Activated CD4-positive, alpha-beta T cell treated with anti-CD3 and anti-CD28 coated beads for 4 hours (primary cell): ENCODE measurements around the gene MPST.
"Not testable (repeated sequence)": the region's sequence is repeated elsewhere in the genome, so short reads cannot be mapped to it uniquely, and the experiment has no call there.

ENCODE experiments used
- DNase-seq, 2 donors: peaks; one replicate each; pipeline ENCODE4 v3.0.0-alpha.2; 2020

The MPST gene

DNA sequence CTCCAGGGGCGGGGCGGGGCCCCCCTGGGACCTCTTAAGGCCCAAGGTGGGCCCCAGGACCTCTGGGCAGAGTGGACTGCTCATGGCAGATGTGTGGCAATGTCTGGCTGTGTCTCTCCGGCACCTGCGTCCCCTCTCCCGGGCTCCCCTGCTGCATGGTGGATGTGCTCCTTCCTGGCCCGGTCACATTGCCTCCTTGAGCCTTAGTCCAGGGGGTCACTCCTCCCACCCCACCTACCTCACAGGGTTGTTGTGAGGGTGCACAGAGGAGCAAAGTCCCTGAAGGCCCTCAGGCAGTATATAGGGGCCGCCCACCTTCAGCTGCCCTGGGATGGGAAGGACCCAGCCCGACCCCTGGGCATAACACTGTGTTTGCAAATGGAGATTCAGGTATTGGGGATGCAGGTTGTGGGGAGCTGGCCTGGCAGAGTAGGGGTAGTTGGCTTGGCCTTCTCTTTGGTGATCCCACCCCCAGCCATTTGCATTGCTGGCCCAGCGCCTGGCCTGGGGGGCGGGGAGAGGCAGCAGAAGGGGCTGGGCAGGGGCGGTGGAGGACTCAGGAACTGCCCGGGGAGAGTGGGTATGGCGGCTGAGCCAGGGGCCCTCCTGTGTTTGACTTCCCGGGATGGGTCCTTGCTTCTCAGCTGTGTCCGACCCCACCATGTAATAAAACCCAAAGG is 43.3 kb downstream of the MPST start:
- DNase-seq = no peak

DNA sequence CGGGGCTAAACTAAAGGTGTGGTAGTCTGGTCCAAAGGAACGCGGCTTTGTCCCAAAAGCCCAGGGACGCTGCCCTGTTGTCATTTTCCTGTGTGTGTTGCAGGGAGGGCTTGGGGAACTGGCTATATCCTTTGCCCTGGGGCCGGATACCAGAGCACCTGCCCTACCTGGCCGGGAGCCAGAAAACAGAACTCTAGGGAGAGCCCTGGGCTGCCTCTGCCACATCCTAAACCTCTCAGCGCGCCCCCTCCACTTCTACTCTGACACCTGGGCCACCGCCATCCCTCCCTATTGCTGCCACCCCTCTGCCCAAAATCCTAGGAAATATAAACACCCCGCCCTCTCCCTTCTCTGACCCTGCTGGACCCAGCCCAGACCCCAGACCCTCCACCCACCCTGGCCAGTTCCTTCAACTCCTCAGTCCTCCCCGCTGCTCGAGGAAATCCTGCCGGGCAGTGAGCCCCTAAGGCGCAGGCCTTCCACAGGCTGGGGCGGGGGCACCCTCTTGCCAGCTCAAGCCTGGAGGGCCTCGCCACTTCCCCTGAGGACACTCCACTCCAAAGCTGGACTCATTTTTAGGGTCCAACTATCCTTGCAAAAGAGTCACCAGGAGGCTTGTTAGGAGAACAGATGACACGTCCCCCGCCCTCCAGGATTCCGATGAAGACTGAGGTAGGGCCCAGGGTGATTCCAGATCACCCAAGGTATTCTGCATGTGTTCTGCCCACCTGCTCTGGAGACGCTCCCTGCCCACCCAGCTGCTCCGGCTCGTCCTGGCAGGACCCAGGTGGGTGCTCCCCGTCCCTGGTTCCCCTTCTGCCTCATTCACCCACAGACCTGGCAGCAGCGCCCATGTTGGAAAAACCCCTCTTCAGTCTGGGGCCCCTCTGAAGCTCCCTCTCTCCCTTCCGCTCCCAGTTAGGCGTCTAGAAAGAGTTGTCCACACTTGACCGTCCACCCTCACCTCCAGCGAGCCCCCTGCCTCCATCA is 44.2 kb downstream of the MPST start:
- no peak for DNase-seq

DNA sequence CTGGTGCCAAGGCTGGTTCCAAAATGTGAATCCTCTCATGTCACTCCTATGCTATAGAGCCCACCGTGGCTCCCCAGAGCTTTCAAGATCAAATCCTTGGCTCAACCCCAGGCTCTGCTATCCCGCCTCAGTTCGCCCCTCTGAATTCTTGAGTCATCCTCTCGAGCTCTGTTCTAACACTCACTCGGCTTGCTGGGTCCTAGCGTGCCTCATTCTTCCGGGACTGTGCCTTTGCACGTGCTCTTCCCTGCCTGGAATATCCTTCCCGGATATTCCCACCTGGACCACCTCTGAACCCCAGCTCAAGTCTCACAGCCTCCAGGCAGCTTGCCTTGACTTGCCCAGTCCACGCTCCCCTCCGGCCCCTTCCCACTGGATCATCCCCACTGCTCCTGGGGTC is 45.0 kb downstream of the MPST start:
- no peak for DNase-seq

DNA sequence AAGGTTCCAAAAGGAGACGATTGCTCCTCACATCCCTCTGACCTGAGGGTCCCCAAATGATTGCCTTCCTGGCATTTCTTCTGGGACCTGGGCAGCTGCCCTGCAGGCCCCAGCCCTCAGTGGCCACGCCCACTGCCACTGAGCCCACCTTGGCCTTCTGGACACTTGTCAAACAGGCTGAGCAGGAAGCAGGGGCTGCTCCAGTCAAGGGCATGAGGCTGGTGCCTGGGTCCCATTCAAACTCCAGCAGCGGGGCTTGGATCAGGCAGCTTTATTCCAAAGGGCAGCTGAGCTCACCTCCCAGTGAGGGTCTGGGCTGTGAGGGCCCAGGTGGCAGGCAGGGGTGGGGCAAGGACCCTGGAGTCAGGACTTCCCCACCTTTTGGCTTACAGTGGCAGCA is 45.6 kb downstream of the MPST start:
- DNase-seq = no peak

DNA sequence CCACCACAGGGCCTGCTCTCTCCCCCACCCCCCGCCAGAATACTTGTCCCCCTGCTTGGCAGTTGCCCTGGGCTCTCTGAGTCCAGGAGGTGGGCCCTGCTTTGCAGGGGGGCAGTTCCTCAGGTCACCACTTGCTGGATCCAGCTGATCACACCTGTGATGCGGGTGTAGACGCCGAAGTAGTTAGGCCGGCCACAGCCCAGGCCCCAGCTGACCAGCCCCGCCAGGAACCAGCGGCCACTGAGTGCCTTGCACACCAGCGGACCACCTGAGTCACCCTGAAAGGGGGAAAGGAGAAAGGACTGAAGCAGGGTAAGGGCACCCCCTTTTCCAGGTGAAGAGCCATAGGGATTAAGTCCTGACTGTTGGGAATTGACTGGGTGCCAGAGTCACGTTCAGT is 46.4 kb downstream of the MPST start:
- no peak for DNase-seq

DNA sequence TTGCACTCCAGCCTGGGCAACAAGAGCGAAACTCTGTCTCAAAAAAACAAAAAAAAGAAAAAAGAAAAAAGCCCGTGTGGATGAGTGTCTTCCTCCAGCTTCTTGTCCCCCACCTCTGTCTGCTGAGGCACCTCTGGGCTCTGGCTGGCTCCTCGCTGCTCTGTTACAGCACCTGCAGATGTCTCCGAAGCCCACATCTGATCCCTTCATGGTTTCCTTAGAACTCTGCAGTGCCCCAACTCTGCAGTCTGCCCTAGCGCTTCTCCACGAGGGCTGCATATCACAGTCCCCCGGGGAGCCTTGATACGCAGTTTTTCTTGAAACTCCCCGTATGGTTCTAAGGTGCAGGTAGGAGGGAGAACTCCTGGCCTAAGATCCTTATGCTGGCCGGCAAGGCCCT is 47.9 kb downstream of the MPST start:
- DNase-seq = no peak

DNA sequence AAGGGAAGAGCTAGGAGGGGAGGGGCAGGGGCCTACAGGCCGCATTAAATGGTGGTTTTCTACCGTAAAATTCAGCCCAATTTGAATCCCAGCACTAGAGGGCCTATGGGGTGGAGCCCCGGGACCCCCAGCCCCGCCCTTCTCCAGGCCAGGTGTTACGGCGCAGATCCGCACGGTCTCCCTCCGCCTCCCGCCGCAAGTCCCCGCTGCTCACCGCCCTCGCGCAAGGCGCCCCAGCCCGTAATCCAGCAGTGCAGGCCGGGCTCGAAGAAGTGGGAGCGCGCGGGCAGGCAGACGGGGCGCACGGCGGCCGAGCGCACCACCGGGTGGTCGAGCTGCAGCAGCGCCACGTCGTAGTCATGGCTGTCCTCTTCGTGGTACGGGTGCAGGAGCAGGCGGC is 49.3 kb downstream of the MPST start:
- no peak for DNase-seq

DNA sequence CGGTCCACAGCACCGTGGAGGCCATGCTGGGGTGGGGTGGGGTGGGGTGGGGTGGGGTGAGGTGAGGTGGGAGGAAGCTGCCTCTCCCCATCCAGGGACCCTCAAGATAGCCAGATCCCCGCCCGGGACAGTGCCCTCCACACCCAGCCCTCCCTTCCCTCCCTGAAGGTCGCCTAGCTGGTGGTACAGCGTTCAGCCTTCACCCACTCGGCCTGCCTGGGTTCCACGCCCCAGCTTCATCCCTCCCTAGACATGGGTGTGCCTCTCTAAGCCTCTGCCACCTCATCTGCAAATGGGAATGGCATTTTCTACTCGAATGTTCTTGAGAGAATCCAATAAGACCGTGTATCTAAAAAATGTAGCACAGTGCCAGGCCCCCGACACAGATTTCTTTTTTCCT is 49.8 kb downstream of the MPST start:
- DNase-seq = no peak

DNA sequence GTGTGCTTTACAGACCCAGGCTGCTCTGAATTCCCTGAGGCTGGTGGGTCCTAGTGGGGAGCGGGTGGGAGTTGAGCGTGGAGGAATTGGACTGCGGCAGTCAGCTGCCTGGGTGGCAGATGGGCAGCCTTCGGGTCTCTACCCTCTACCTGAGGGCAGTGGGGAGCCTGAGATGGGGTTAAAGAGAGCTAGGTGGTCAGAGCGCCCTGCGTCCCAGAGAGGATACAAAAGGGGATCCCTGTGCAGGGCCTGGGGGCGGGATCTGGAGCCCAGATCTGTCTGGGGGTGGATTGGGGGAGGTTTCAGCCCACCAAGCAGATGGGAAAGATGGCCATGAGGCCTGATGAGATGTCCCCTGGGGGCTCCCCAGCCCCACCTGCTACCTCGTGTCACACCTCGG is 50.2 kb downstream of the MPST start:
- DNase-seq = no peak

DNA sequence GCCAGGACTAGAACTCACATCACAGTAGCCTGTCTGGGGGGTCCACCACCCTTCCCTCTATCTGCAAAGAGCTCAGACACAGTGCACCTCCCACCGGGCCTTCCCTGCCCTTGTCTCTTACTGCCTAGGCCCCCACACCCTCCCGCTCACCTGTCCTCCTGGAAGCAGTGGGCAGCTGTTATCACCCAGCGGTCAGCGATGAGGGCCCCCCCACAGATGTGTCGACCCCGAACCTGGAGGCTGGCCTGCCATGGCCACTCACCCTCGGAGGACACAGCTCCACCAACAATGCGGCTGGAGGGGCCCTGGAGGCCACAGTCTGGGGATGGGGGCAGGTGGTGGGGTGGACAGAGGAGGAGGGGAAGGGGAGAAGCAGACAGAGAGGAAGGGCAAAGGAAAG is 50.8 kb downstream of the MPST start:
- no peak for DNase-seq

DNA sequence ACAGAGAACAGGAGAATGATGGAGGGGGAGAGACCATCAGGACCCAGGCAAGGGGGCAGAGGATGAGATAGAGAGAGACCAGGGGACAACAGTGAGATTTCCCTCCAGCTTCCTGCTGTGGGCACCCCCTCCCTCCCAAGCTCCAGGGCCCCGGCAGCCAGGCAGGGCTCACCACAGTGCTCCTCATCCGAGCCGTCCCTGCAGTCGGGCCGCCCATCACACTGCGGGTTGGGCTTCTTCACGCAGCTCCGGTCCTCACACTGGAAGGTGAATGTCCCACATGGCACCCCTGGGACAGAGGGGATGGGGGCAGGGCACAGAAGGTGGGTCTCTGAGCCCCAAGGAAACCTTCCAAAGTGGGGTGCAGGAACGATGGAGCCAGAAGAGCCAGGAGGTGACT is 51.2 kb downstream of the MPST start:
- DNase-seq = no peak

DNA sequence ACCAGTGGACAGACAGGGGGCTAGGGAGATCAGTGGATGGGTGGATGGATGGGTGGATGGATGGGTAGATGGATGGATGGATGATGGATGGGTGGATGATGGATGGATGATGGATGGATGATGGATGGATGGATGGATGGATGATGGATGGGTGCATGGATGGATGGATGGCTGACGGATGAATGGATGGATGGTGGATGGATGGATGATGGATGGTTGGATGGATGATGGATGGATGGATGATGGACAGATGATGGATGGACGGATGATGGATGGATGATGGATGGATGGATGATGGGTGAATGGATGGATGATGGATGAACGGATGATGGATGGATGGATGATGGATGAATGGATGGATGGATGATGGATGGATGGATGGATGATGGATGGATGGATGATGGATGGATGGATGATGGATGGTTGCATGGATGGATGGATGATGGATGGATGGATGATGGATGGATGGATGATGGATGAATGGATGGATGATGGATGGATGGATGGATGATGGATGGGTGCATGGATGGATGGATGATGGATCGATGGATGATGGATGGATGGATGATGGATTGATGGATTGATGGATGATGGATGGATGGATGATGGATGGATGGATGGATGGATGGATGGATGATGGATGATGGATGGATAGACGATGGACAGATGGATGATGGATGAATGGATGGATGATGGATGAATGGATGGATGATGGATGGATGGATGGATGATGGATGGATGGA is 52.5 kb downstream of the MPST start:
- not testable (repeated sequence) for DNase-seq

DNA sequence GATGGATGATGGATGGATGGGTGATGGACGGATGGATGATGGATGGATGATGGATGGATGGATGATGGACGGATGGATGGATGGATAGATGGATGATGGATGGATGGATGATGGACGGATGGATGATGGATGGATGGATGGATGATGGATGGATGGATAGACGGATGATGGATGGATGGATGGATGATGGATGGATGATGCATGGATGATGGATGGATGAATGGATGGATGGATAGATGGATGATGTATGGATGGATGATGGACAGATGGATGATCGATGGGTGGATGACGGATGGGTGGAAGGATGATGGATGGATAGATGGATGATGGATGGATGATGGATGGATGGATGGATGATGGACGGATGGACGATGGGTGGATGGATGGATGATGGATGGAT is 53.1 kb downstream of the MPST start:
- DNase-seq = no peak

DNA sequence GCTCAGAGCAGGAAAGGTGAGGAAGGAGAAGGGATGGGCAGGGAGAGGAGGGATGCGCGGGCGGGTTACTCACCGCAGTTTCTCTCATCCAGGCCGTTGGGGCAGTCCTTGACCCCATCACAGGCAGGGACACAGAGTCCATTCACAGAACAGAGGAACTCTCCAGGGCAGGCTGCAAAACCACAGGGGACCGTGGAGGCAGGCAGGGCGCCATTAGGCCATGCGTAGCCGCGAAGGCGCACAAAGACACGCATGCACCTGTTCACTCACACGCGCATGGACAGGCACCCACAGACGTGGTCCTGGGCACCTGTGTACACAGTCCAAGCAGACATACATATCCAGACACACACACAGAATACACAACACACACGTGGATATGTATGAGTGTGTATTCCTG is 55.0 kb downstream of the MPST start:
- DNase-seq = no peak

DNA sequence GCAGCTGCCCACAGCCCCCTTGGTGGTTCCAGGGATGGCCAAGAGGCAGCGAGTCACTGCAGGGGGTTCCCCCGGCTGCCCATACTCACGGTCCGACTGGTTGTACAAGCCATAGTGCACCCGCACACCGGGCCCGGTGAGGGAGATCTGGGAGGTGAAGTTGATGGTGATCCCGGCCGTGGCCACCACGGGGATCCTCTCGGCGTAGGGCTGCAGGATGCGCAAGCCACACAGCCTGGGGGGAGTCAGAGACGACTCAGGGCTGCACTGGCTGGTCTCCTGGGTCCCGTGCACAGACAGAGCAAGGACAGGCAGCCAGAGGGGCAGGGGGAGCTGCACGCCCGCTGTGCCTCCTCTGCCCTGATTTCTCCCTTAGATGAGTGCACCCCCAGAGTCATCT is 55.5 kb downstream of the MPST start:
- DNase-seq = no peak

DNA sequence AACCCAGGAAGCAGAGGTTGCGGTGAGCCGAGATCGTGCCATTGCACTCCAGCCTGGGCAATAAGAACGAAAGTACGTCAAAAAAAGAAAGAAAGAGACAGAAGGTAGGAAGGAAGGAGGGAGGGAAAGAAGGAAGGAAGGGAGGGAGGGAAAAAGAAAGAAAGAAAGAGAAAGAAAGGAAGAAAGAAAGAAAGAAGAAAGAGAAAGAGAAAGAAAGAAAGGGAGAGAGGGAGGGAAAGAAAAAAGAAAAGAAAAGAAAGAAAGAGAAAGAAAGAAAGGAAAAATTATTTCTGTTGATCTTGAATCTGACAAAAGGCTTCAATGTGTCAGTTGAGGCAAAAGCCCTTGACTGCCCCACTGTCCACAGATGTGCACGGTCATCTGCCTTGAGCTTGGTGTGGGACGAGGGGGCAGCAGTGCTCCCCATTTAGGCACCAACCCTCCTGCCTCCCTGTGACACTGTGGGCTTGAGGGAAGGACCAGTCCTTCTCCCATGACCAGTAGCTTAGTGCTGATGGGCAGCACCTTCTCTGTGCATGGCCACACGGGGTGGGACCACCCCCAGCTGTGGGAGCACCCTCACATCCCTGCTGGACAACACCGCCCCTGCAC is 56.4 kb downstream of the MPST start:
- DNase-seq = no peak

DNA sequence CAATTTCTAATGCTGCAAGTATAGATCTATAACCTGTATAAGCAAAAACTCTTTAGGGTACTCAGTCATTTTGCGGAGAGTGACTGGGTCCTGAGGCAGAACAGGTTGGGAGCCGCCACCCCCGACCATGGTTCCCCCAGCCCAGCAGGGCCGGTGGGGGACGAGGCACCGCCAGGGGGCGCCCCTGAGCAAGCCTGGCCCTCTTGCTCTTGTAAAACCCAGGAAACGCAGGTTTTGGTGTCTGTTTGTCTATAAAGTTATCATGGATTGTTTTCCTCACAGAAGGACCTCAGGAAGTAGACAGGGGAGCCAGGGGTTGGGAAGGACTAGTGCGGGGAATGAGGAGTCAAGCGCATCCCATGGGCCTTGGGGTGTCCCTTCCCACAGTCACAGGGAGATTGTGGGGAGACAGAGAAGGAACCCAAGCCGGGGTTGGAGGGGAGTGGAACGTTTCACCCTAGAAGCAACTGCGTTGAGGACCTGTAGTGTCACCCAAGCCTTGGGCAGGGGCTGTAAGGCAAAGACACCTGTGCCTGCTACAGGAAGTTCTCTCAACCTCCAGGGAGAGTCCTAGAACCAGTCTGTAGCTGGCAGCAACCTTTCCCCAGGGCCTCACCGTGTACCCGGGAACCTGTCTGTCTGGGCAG is 58.4 kb downstream of the MPST start:
- DNase-seq = peak; percentile 79 to 90

DNA sequence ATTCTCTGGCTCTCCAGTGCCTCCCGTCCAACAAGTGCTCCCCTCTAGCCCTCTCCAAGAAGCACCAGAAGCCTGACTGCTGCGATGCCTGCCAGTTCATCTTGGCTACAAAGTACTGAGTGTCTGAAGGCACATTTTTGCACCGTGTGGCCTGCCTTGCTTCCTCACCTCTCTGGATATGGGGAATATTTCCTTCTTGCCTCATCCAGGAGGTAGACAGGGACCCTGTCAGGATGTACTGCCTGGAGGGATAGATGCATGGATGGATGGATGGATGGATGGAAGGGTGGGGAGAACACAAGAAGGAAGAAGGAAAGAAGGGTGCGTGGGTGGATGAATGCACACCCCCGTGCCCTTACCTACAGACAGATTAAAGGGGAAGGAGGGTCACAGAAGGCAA is 59.6 kb downstream of the MPST start:
- DNase-seq = peak; percentile 15 to 20
